NCI-H1092 treated with DMSO at 0.1 percent for 48 hours (cell line): ENCODE measurements around the gene ATP2B2.

Experiments
- DNase-seq: peaks from one replicate; lab custom pipeline; 2025; lab: John Stamatoyannopoulos, UW

ATP2B2 gene

GRCh38 chr3:10360478-10360877 is 144.9 kb downstream of the ATP2B2 start:
- no peak for DNase-seq

- DNase-seq = no peak
Measured at GRCh38 chr3:10359761-10360161, 145.6 kb downstream of the ATP2B2 start.

- no peak for DNase-seq
Measured at GRCh38 chr3:10358309-10358980, 146.9 kb downstream of the ATP2B2 start.

GRCh38 chr3:10357592-10358308 is 147.6 kb downstream of the ATP2B2 start:
- no peak for DNase-seq

- DNase-seq = no peak
Measured at GRCh38 chr3:10357095-10357494, 148.3 kb downstream of the ATP2B2 start.

- DNase-seq = peak; percentile 40
Measured at GRCh38 chr3:10356461-10356981, 148.9 kb downstream of the ATP2B2 start.

- no peak for DNase-seq
Measured at GRCh38 chr3:10354361-10355015, 150.9 kb downstream of the ATP2B2 start.

GRCh38 chr3:10353661-10354360 is 151.6 kb downstream of the ATP2B2 start:
- no peak for DNase-seq

GRCh38 chr3:10353160-10353559 is 152.2 kb downstream of the ATP2B2 start:
- DNase-seq = no peak

GRCh38 chr3:10352146-10352911 is 153.1 kb downstream of the ATP2B2 start:
- no peak for DNase-seq

- DNase-seq = no peak
Measured at GRCh38 chr3:10351013-10351735, 154.2 kb downstream of the ATP2B2 start.

GRCh38 chr3:10350324-10350985 is 154.9 kb downstream of the ATP2B2 start:
- DNase-seq = no peak

GRCh38 chr3:10349801-10350200 is 155.6 kb downstream of the ATP2B2 start:
- no peak for DNase-seq

GRCh38 chr3:10348404-10348721 is 157.0 kb downstream of the ATP2B2 start:
- DNase-seq = no peak

GRCh38 chr3:10347648-10348403 is 157.6 kb downstream of the ATP2B2 start:
- DNase-seq = no peak

GRCh38 chr3:10345911-10346310 is 159.5 kb downstream of the ATP2B2 start:
- DNase-seq = no peak

GRCh38 chr3:10344944-10345575 is 160.3 kb downstream of the ATP2B2 start:
- no peak for DNase-seq

- peak; percentile 21 for DNase-seq
Measured at GRCh38 chr3:10344147-10344943, 161.0 kb downstream of the ATP2B2 start.
